GDM1 (cell line): ENCODE measurements around the gene EFCAB5.
"Not testable (repeated sequence)": the region's sequence is repeated elsewhere in the genome, so short reads cannot be mapped to it uniquely, and the experiment has no call there.

Experiments used
- DNase-seq: peaks from one replicate; lab custom pipeline; 2025; lab: John Stamatoyannopoulos, UW

EFCAB5 gene

GRCh38 chr17:30005709-30006320 is 64.4 kb downstream of the EFCAB5 start:
- no peak for DNase-seq

GRCh38 chr17:30011934-30012333 is 70.5 kb downstream of the EFCAB5 start:
- not testable (repeated sequence) for DNase-seq

- DNase-seq, result no peak
Observed at GRCh38 chr17:30021708-30022317, 80.4 kb downstream of the EFCAB5 start.

- DNase-seq, result not testable (repeated sequence)
Observed at GRCh38 chr17:30025325-30025724, 83.9 kb downstream of the EFCAB5 start.

- DNase-seq, result no peak
Observed at GRCh38 chr17:30027676-30028075, 86.2 kb downstream of the EFCAB5 start.

GRCh38 chr17:30031214-30031869 is 89.9 kb downstream of the EFCAB5 start:
- no peak for DNase-seq

- DNase-seq, result no peak
Observed at GRCh38 chr17:30035369-30035768, 93.9 kb downstream of the EFCAB5 start.

GRCh38 chr17:30040719-30041518 is 99.5 kb downstream of the EFCAB5 start:
- DNase-seq, result peak; percentile 62

- no peak for DNase-seq
Observed at GRCh38 chr17:30041551-30041950, 100.1 kb downstream of the EFCAB5 start.

- DNase-seq, result no peak
Observed at GRCh38 chr17:30062372-30062771, 120.9 kb downstream of the EFCAB5 start.

GRCh38 chr17:30064738-30065137 is 123.3 kb downstream of the EFCAB5 start:
- no peak for DNase-seq

GRCh38 chr17:30068465-30068864 is 127.0 kb downstream of the EFCAB5 start:
- DNase-seq, result no peak

GRCh38 chr17:30074254-30074653 is 132.8 kb downstream of the EFCAB5 start:
- no peak for DNase-seq

- DNase-seq, result no peak
Observed at GRCh38 chr17:30074730-30075129, 133.3 kb downstream of the EFCAB5 start.

GRCh38 chr17:30082773-30083172 is 141.3 kb downstream of the EFCAB5 start:
- no peak for DNase-seq

GRCh38 chr17:30084788-30085187 is 143.4 kb downstream of the EFCAB5 start:
- no peak for DNase-seq

GRCh38 chr17:30086896-30087295 is 145.5 kb downstream of the EFCAB5 start:
- DNase-seq, result no peak

GRCh38 chr17:30087431-30087830 is 146.0 kb downstream of the EFCAB5 start:
- not testable (repeated sequence) for DNase-seq

GRCh38 chr17:30091121-30091670 is 149.8 kb downstream of the EFCAB5 start:
- no peak for DNase-seq

GRCh38 chr17:30091771-30092170 is 150.3 kb downstream of the EFCAB5 start:
- no peak for DNase-seq

GRCh38 chr17:30092886-30093285 is 151.5 kb downstream of the EFCAB5 start:
- DNase-seq, result no peak

GRCh38 chr17:30093463-30094147 is 152.2 kb downstream of the EFCAB5 start:
- DNase-seq, result peak; percentile 35
